Measurements from ENCODE around the gene STAT5B. TPM values are rescaled to one million over a fixed set of nuclear protein-coding genes. Genes with fewer than 3 reads are reported as not detected.
"Not testable (repeated sequence)": the region's sequence is repeated elsewhere in the genome, so short reads cannot be mapped to it uniquely, and the experiment has no call there.

STAT5B gene
- total RNA-seq, result 156 TPM in 2 replicates

GRCh38 chr17:42276359-42276608 is at the start of gene STAT5B:
Gene STAT5B, minus strand, starts transcription at chr17:42276391. Its CDS starts 44,264 bp downstream, at chr17:42232127.
- intact Hi-C loops (cut with micrococcal nuclease), result no loop called here

- intact Hi-C loops (cut with micrococcal nuclease), result no loop called here
These were observed 48.8 kb upstream of the STAT5B start for GRCh38 chr17:42325026-42325425.

- intact Hi-C loops (cut with micrococcal nuclease), result loop anchor here (1.0 kb wide), 1 partner anchor 14 kb away; no protein-coding TSS in a partner anchor
These were observed 47.1 kb upstream of the STAT5B start for GRCh38 chr17:42323268-42323773.

DNA sequence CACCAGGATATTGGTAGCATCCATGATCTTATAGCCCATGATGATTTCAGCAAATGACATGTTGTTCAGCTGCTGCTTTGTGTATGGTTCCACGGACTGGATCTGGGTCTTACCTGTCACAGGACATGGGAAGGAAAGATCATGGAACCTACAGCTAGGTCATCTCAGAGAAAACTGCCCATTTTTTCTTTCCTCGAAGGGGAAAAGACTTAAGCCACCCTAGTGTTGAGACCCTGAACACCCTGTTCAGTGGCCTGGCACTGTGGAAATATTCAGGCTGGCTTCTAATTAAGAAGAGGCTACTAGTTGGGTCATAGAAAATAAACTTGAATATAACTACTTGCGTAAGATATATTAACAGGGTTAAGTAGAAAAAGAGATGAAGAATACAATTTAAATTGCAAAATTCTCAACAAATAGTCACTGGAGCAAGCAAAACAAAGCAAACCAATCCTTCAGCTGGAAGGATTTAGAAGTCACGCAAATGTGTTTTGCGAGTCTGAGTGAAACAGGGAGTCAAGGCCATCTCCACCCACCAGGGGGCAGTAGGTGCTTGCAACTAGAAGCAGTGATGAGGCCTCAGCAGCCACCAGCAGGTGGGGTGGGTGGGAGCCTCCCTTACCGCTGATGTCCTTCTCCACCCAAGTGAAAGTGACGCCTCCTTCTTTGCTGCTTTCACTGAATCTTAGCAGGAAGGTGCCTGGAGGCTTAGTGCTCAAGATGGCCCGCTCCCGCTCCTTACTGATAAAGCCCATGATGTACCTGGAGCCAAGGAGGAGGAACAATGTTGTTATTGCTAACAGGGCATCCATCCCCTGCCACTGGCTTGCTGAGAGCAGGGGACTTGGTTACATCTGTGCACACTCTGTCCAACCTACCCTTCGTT is 46.4 kb upstream of the STAT5B start:
- intact Hi-C loops (cut with micrococcal nuclease), result loop anchor here (1.0 kb wide), 6 partner anchors 10 to 195 kb away; partner anchors contain the start of gene STAT3

- intact Hi-C loops (cut with micrococcal nuclease), result no loop called here
These were observed 45.4 kb upstream of the STAT5B start for GRCh38 chr17:42321555-42321954.

DNA sequence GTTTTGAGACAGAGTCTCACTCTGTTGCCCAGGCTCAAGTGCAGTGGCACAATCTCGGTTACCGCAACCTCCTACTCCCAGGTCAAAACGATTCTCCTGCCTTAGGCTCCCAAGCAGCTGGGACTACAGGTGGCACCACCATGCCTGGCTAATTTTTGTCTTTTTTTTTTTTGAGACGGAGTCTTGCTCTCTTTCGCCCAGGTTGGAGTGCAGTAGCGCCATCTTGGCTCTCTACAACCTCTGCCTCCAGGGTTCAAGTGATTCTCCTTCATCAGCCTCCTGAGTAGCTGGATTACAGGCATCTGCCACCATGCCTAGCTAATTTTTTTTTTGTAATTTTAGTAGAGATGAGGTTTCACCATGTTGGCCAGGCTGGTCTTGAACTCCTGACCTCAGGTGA is 41.8 kb upstream of the STAT5B start:
- intact Hi-C loops (cut with micrococcal nuclease), result not testable (repeated sequence)

- intact Hi-C loops (cut with micrococcal nuclease), result no loop called here
These were observed 41.2 kb upstream of the STAT5B start for GRCh38 chr17:42317266-42317845.

- intact Hi-C loops (cut with micrococcal nuclease), result no loop called here
These were observed 40.6 kb upstream of the STAT5B start for GRCh38 chr17:42316755-42317154.

GRCh38 chr17:42315402-42316156 is 39.4 kb upstream of the STAT5B start:
- intact Hi-C loops (cut with micrococcal nuclease), result no loop called here

DNA sequence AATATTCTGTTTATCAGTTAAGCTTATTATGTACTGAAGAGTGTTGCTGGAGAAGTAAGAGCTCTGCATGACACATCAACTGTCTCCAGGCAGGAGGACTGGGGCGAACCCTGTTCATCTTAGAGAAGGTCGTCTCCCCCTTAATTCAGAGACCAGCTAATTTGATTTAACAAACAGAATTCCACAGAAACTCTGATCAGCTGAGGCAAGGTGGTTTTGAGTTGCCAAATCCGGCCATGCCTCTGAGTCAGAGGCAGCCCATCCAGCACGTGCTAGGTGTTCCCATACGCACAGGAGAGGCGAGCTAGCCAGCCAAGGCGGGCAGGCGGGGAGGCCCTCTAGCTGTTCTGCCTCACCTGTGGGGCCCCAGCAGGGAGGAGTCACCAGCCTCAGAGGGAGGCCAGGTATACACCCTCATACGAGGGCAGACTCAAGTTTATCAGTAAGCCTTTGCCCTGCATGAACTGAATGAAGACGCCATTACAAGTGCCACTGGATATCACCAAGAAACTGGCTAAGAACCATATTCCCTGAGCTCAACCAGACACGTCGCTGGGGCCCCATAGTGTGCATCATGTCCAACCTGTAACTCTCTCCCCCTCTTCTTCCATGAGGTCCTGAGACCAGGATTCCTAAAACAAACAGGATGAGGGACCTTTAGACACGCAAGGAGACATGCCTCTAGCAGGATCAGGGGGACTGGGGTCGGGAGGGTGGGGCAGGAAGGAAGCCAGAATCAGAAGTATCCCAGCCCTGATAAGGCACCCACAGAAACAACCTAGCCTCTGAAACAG is 37.8 kb upstream of the STAT5B start:
- intact Hi-C loops (cut with micrococcal nuclease), result loop anchor here (2.0 kb wide), 2 partner anchors 25 to 91 kb away; partner anchors contain the start of gene STAT5A

DNA sequence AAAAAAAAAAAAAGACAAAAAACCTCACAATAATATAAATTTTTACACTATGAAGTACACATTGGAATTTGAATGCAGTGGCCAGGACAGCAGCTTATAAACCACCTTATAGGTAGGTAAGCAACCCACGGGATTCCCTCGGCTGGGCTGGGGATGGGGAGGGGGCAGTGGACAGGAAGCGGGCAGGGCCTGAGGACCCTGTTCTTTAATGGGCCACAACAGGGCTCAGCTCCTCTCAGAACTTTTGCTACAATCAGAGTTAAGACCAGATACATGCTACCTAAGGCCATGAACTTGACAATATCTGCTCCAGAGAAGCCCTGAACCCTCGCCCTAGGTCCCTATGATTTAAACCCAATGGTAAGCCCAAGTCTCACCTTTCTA is 37.2 kb upstream of the STAT5B start:
- intact Hi-C loops (cut with micrococcal nuclease), result loop anchor here (2.0 kb wide), 2 partner anchors 25 to 91 kb away; partner anchors contain the start of gene STAT5A

DNA sequence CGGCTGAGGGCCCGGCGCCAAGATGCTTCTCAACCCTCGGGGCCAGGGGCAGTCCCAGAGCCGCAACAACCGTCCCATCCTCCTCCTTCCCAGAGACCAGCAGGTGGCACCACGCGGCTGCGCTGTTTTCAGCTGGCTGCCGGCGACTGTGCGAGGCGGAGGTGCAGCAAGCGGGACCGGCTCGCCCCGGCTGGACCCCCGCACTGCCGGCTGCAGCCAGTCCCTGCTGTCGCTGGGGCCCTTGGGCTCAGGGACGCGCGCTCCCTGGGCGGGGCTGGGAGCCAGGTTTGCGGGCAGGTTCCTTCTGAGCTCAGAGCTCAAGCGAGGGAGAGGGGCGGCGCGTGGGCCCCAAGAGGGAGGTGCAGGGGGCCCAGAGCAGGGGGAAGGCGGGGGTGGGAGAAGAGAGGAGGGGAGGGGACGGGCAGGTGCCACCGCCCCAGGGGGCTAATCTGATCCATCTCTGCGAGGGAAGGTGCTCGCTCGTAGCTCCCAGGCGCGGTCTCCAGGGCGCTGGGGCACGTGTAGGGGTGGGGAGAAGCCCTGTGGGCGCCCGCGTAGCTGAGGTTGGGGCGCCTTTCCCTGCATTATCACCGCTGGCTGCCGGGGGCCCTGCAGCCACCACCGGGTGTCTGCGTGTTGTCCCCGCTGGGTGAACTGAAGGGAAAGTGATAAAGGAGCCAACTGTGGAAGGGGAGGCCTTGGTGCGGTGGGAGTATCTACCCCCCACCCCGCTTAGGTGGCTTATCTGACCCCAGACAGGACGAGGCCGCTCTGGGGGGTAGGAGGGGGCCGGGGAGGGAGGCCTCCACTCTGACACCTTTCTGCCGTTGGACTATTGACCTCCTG is 36.3 kb upstream of the STAT5B start:
- intact Hi-C loops (cut with micrococcal nuclease), result loop anchor here (1.0 to 2.0 kb wide), 3 partner anchors 10 to 90 kb away; partner anchors contain the start of gene STAT5A

- intact Hi-C loops (cut with micrococcal nuclease), result loop anchor here (1.0 to 2.0 kb wide), 3 partner anchors 10 to 89 kb away; partner anchors contain the start of gene STAT5A
These were observed 35.8 kb upstream of the STAT5B start for GRCh38 chr17:42312035-42312284.

GRCh38 chr17:42311240-42312034 is 35.2 kb upstream of the STAT5B start:
- intact Hi-C loops (cut with micrococcal nuclease), result loop anchor here (1.0 to 2.0 kb wide), 3 partner anchors 11 to 89 kb away; partner anchors contain the start of gene STAT5A

DNA sequence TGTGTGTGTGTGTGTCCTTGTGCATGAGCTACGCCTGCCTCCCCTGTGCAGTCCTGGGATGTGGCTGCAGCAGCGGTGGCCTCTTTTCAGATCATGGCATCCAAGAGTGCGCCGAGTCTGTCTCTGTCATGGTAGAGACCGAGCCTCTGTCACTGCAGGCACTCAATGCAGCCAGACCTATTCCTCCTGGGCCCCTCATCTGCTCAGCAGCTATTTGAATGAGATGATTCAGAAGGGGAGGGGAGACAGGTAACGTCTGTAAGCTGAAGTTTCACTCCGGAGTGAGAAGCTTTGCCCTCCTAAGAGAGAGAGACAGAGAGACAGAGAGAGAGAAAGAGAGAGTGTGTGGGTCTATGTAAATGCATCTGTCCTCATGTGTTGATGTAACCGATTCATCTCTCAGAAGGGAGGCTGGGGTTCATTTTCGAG is 34.6 kb upstream of the STAT5B start:
- intact Hi-C loops (cut with micrococcal nuclease), result no loop called here

DNA sequence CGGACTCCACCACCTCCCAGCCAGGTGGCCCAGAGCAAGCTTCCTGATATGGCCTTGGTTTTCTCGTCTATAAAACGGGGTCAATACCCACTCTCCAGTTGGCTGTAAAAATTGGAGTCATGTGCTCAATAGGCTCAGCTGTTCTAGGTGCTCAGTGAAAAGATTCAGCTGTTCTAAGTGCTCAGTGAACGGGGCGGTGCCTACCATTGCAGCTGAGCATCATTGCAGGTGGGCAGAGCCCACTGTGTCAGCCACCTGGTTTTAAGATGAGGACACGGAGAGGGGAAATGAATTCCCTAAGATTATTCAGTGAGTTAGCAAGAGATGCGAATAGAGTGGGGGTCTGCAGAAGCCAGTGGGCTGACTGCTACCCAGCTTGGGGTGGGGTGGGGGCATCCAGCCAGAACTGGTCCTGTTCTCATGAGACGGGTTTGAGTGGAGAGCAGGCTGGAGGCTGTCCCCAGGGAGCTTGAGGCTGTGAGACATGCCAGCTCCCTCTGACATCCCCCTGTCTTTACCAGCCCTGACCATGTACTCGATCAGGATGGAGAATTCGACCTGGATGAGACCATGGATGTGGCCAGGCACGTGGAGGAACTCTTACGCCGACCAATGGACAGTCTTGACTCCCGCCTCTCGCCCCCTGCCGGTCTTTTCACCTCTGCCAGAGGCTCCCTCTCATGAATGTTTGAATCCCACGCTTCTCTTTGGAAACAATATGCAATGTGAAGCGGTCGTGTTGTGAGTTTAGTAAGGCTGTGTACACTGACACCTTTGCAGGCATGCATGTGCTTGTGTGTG is 34.0 kb upstream of the STAT5B start:
- intact Hi-C loops (cut with micrococcal nuclease), result no loop called here

DNA sequence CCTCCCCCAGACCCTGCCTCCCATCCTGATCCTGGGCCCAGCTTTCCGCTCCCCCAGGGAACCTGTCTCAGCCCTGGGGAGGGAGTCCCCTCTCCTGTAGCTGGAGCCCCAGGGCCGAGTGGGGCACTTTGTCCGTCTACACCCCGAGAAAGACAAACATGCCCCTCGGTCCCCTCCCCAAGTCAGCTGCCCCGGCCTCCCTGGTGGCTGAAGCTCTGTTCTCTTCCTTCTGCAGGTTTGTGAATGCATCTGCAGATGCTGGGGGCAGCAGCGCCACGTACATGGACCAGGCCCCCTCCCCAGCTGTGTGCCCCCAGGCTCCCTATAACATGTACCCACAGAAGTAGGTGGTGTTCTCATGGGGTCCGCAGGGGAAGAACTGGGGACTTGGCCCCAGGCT is 33.0 kb upstream of the STAT5B start:
- intact Hi-C loops (cut with micrococcal nuclease), result no loop called here

DNA sequence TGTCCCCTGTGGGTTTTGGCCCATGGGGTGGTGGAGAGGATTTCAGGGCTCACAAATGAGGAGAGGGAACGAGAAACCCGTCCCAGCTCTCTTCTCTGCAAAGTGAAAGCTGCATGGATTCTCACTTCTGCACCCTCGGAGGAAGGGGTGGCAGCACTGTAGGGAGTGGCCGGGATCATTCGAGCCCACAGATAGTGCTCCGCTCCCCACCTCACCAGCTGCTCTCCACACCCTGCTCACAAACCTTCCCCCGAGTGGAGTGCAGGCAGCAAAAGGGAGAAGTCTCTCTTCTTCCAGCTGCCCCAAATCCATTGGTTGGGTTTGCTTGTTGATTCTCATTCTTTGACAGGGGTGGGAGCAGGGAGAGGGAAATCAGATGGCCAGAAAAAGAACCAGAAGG is 32.3 kb upstream of the STAT5B start:
- intact Hi-C loops (cut with micrococcal nuclease), result no loop called here

Data from T-helper 1 cell treated with Interleukin-12 subunit alpha and Interleukin-12 subunit beta and Interleukin-4 antibody, amounts not matched to agents 30 ng/mL and 1 ng/mL, for 36 hours (primary cell).